ENCODE data around the gene ICE2.

The ICE2 gene

DNA sequence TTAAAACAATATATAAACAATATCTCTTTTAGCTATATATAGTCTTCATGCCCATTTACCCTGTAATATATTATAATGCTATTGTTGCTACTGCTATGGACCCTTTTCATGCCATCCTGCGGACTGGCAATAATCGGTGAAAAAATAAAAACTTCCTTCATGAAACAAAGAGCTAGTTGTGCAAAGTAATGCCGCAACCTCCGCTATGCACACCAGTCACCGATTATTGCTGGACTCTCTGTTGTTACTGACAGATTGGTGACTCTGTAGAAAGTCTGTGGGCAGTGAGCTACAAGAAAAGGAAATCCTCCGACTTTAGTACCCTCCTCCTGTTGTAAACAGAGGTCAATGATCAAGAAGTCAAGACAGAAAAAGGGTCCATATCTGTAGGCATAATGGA lies 17.9 kb upstream of the ICE2 start:
- DNase-seq (ENCODE audit: low read depth): no peak

DNA sequence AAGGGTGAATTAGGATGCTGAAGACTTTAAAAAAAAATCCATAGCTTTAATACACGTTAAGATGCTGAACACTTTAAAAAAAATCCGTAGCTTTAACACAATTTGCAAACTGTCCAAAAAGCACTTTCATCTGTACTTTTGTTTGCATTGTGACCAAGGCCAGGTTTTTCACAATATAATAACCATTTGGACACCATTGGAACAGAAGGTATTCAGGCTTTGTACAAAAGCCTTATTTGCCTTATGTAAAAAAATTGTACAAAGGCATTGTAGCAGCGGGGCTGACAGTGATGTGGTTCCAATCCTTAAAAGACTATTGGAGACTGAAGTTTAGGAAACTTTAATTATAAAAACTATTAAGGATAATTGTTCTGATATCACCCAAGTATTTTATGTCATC lies 15.2 kb upstream of the ICE2 start:
- DNase-seq (ENCODE audit: low read depth): no peak

DNA sequence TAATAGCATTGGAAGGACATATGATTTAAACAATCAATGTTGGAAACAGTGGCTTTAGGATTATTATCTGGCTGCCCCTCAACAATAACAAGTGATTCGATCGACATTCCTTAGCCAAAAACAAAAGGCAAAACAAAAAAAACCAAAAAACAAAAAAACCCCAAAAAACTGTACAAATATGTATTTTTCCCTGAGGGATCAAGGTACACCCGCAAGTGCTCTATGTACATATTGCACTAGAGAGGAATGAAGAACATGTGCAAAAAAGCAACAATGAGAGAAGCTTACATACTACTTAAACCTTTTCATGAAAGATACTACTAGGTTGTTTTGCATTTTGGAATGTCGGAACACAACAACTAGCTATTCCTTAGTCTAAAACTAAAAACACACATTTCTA lies 14.2 kb upstream of the ICE2 start:
- DNase-seq (ENCODE audit: low read depth): no peak

DNA sequence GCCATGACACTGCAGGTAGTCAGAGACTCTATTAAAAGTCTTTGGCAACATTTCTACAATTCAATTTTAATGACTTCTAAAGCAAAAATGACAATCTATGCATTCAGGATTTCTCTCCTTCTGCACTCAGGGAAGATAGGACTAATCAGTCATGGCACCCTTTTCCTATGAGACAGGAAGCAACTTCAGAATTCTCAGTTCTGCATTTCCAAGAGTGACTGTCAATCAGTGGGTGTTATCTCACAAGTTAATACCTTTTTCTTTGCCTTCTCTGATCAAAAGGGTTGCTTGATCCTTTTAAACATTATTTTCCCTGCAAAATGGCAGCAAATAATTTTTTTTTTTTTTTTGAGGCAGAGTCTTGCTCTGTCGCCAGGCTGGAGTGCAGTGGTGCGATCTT lies 7.8 kb upstream of the ICE2 start:
- DNase-seq (ENCODE audit: low read depth): no peak

DNA sequence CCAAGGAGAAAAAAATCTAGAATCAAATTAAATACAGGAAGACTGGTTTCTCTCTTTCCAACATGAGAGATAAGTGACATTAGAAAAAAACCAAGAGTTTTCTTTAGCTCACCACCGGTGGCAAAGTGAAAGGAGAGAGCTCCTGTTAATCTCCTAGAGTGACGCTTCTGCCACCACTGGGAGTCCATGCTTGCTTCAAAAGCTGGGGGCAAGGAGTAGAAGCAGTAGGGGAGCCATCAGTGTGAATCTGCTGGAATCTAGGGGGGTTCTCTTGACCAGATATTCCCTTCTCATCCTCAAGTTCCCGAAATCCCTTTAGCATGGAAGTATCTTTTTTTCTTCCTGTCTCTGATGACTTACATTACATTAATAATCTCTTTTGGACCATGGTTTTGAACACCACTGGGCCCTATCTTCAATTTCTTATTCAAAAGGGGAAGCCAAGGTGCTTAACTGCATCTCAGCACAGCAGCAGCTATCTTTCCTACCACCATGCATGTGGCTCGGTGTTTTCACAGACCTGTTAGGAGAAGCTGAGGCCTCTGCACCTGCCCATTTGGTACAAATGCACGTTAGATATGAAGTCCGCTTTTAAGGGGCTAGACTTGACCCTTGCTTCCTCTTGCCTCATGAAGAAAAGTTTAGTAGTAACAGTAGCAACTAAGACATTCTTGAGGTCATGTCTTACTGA lies 6.6 kb upstream of the ICE2 start:
- DNase-seq (ENCODE audit: low read depth): no peak

DNA sequence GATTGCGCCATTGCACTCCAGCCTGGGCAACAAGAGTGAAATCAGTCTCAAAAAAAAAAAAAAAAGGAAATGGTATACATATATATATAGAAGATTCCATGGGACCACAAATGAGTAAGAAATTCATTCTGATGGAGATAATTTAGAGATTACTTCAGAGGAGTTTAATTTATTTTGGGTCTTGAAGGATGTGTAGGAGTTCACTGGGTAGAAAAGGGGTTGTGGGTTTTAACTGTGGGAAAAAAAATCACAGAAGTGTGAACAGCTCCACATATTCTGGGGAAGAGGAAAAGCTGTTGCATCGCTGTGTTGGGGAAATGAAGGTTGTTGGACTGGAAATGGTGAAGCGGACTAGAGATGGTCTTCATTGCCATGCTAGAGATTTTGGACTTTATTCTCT lies 4.1 kb upstream of the ICE2 start:
- no peak for DNase-seq (ENCODE audit: low read depth)

DNA sequence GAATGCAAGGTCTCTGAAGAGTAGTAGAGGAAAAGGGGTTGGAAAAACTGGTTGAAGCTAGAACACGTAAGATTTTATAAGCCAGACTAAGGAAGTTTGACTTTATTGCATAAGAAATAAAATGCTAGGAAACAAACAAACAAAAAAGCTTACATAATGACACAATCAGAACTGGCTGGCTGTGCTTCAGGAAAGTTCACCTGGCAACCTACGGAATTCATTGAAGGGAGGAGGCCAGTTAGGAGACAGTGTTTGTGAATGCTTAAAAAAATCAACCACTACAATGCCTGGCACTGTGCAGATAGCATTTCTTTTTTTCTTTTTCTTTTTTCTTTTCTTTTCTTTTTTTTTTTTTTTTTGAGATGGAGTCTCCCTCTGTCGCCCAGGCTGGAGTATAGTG lies 1.9 kb upstream of the ICE2 start:
- no peak for DNase-seq (ENCODE audit: low read depth)

DNA sequence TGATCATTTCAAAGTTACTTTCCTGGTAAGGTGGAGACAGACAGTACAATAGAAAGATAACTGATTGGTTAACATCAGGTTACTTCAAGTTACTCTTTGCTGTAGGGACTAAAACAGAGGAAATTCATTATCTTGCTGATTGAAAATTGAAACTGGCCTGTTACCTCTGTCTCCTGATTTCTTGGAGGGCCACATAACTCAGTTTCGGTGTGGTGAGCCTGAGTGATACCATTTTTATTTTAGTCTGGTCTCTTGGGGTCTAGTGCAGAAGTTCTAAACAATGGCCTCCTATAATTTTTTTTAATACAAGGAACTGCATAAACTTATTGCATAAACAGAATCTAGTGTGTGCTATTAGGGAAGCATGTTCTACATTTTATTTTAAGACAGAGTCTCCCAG lies 1.2 kb upstream of the ICE2 start:
- no peak for DNase-seq (ENCODE audit: low read depth)

DNA sequence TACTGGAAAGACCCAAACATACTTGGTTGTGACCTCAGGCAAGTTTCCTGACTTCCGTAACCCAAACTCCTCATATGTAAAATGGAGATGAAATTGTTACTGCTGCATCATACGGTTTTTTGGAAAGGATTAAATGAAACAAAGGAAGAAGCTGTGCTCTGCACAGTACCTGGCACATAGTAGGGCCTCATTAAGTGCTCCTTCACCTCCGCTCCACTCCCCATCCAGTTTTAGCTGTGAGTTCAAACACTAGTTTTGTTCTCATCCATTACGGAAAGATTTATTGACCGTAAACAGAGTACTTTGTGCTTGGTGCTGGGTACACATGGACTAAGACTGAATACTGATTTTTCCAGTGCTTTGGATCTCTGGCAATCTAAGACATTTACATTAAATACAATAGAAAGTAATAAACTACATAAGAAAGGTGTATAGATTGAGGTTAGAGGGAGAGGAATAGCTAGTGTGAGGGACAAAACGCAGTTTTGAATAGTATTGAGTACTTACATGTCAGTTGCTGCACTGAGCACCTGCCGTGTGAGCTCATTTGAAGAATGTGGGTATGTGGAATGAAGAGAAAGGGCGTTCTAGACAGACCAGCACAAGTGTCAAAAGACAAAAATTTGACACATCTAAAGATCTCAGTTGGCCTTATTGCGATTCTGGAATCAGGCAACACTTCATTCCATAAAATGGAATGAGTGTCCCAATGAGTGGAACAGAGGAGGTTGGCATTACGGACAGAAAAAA lies 594 bp upstream of the ICE2 start:
- DNase-seq (ENCODE audit: low read depth): no peak

DNA sequence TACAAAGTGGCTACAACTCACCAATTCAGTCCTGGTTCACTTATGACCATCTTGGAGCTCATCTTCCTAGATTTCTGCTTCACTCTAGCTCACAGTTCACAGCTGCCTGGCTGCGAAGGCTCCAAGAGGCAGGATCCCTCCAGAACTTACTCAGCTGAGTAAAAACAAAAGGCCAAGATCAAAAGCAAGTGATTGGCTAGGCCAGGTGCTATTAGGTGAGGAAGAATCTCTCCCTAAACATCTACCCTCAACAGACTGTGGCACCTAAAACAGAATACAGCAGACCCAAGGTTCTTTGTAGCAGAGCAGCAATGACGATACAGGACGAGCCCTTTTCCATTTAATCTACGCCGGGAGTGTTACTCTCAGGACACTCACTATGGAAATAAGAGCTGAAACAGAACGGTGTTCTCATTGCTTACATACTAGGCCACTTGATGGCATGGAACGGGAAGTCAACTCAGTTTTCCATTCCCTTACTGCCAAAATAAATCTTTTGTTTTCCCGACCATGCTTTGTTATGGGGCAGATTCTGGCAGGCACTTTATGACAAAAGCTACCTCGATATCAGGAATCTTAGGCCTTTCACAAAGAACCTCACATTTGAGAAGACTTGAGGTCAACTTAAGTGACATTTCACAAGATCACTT lies 901 bp downstream of the ICE2 start:
- no peak for DNase-seq (ENCODE audit: low read depth)

DNA sequence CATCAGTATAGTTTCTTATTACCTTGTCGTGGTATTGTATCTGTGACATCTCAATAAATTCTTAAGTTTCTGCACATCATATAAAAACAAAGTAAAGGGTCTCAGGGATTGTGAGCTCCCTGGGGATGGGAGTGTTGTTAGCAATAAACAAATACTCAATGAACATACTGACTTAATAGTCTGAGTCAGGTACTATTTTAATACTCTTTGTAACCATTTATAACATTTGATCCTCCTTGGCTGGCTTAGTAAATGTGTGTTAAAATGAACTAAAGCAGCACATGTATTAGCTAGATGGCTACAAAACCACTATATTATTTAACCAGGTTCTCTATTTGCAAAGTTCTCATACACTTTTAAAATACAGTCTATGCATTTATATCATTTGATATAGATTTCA lies 1.8 kb downstream of the ICE2 start:
- DNase-seq (ENCODE audit: low read depth): no peak

DNA sequence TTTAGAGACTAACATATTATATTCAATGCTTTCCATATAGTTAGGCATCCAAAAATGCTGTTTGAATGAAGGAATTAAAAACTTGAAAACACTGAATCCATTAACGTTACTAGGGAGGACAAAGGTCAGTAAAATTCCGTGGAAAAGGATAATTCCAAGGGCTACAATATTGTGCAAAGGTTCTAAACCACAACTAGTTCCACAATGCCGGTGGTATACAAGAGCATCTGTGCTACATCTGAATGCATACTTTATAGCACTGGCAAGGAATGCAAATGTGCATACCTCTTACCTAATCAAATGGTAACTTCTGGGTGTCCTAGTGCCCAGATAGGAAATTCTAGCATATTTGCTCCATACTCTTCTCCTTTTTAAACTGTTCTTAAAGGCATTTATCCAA lies 2.2 kb downstream of the ICE2 start:
- no peak for DNase-seq (ENCODE audit: low read depth)

DNA sequence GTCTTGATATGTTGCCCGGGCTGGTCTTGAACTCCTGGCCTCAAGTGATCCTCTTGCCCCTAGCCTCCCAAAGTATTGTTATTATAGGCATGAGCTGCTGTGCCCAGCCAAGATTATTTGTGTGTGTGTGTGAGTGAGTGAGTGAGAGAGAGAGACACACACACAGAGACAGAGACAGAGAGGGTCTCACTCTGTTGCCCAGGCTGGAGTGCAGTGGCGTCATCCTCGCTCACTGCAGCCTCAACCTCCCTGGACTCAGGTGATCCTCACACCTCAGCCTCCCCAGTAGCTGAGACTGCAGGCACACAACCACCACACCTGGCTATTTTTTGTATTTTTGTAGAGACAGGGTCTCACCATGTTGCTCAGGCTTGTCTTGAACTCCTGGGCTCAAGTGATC lies 5.8 kb downstream of the ICE2 start:
- no peak for DNase-seq (ENCODE audit: low read depth)

DNA sequence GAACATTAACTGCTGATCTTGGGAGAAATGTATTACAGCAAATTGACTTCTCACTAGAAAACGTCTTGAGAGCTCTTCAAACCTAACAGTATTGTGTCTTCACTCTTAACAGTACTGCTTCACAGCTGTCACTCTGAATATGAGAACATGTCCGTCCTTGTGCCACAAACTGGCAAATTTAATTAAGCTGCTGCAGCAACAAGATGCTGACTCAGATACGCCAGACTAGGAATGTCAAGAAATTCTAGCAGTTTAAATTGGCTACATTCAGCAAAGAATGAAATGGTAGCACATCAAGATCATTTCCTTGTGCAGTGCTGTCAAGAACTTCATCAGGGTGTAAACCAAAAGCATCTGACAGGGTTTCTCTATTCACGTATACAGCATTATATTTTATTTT lies 7.6 kb downstream of the ICE2 start:
- DNase-seq (ENCODE audit: low read depth): no peak

DNA sequence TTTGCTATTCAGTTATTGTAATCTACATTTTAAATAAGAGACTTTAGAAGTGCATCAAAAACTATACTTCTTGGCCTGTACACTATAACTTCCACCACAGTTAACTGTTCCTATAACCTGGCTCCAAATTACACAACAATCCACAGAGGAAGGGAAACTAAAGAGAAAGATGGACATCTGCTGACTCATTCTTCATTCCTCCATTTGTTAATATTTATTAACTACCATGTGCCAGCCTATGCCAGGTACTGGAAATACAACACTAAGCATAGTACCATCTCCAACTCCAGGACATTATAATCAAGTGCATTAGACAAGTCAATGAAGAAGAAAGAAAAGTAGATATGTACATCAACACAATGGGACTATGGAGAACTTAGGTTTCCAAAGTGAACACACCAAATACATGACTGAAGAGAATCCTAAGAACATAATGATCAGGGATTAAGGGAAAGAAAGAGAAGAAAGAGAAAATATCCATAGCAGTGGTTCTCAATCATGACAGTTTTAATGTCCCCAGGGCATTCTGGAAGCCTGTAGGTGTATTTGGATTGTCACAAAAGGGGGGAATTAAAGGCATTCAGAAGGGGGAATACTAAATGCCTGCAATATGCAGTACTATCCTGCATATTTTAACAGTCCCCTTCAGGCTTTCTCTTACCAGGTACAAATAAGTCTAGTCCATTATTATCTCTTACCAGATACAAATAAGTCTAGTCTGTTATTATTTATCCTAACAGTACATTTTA lies 8.9 kb downstream of the ICE2 start:
- no peak for DNase-seq (ENCODE audit: low read depth)

DNA sequence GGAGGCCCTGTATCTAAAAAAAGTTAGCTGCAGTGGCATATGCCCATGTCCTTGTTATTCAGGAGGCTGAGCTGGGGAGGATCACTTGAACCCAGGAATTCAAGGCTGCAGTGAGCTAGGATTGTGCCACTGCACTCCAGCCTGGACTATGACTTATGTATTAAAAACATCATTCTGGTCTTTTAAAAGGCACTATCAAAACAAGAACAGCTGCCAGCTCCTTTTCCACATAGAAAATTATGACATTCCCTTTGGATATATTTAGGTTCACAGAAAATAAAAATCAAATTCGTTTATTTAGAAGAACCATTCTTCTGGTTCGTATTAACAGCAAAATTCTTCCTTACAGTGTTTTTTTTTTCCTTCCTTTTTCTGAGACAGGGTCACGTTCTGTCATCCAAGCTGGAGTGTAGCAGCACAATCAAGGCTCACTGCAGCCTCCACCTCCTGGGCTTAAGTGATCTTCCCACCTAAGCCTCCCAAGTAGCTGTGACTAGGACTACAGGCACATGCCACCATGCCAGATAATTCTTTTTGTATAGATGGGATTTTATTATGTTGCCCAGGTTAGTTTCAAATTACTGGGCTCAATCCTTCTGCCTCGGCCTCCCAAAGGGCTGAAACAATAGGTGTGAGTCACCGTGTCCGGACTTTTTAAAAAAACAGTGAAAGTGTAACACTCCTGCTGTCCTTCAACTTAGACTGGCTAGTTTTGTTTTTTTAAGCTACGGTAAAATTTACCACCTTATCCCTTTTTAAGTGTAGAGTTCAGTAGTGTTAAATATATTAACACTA lies 13.9 kb downstream of the ICE2 start:
- DNase-seq (ENCODE audit: low read depth): no peak

DNA sequence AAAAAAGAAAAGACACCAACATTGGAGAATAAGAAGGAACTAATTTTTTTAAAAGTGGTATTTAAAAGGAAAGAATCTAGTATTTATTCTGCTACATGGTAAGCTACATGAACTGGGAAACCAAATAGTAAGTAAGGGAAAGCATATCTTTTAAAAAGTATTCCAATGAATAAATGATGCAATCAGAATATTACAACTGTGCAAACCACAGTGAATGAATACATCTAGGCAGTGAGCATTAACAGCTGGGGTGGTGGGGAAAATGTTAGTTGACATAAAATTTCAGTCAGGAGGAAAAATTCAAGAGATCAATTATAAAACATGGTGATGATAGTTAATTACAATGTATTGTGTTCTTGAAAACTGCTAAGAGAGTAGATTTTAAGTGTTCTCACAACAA lies 16.9 kb downstream of the ICE2 start:
- DNase-seq (ENCODE audit: low read depth): no peak

DNA sequence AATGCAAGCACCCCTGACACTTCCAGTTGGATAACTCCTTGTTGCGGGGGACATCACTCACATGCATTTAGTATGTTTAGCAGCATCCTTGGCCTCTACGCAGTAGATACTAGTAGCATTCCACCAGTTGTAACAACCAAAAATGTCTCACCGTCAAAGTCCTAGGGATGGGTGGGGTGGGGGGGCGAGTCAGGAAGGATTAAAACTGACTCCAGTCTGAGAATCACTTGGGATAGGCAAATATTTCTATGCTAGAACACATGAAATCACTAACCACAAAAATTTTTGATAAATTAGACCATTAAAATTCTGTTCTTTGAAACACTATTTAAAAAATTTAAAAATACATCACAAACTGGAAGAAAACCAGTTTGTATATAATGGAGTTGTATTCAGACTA lies 18.0 kb downstream of the ICE2 start:
- DNase-seq (ENCODE audit: low read depth): no peak

DNA sequence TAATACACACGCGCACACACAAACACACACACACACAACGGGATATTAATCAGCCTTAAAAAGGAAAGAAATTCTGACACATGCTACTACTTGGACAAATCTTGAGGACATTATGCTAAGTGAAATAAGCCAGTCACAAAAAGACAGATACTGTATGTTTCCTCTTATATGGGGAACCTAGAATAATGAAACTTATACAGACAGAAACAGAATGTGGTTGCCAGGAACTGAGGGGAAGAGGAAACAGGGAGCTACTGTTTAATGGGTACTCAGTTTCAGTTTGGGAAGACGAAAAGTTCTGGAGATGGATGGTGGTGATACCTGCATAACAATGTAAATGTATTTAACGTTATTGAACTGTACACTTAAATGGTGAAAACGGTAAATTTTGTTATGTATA lies 20.2 kb downstream of the ICE2 start:
- no peak for DNase-seq (ENCODE audit: low read depth)

DNA sequence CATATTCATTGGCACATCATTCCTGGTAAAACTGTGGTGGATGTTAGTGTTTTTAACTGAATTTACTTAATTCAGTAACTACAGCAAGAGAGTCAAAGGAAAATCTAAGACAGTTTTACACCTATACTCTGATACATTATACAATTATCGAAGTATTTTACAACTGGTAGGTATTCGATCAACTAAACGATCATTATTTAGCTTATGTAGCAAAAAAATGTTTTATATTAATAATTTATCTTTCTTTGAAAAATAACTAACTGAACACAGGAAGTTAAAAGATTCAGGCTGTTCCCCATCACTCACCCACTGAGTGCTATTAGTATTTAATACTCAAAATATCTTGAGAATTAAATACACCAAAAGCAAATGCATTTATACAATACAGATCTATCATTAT lies 21.0 kb downstream of the ICE2 start:
- no peak for DNase-seq (ENCODE audit: low read depth)

DNA sequence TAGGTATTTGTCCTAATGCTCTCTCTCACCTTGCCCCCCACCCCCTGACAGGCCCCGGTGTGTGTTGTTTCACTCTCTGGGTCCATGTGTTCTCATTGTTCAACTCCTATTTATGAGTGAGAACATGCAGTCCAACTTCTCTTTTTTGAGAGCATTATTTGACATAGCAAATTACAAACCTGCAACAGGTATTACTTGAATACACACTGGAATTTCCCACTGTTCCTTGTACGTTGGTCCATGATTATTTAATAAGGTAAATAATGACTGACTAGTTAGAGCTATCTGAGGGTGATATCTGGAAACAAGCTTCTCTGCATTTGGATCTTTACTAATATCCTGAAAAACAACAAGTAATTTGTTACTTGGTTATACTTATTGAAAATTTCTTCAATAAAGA lies 24.1 kb downstream of the ICE2 start:
- DNase-seq (ENCODE audit: low read depth): no peak
